GM18520 (cell line): Measurements from ENCODE around the gene ADCK1.
"Not testable (repeated sequence)": the region's sequence is repeated elsewhere in the genome, so short reads cannot be mapped to it uniquely, and the experiment has no call there.

ENCODE experiments used
- ATAC-seq: cut with Tn5 transposase; IDR thresholded peaks from one replicate; pipeline ENCODE4 v1.9.1; 2021; ENCODE audit not compliant: unreplicated experiment

Gene ADCK1

DNA sequence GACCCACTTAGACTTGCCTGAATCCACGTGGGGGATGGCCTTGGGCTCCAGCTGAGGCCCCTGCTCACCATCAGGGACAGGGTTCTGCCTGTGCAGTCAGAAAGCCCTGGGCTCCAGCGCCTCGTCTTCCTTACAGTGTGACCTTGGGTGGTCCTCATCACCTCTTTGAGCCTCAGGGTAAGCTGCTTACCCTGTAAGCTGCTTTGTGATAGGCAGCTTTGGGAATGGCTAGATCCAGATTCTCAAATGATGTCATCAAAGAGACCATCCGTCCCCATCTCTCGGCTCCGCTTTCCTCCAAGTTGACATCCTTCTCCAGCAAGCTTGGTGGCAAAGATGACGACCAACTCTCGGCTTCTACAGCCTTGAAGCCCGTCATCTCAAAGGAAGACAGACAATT lies 127.0 kb downstream of the ADCK1 start:
- ATAC-seq: no peak

DNA sequence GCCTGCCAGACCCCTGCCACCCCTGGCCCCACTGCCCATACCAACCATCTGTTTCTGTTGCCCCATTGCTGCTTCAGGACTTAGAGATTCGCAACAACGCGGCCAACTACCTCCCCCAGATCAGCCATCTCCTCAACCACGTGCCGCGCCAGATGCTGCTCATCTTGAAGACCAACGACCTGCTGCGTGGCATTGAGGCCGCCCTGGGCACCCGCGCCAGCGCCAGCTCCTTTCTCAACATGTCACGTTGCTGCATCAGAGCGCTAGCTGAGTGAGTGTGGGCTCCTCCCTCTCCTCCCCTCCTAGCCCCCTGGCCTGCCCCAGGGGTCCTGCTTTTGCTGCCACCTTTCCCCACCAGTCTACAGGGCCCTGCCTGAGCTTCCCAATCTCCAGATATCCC lies 131.5 kb downstream of the ADCK1 start:
- ATAC-seq: no peak

DNA sequence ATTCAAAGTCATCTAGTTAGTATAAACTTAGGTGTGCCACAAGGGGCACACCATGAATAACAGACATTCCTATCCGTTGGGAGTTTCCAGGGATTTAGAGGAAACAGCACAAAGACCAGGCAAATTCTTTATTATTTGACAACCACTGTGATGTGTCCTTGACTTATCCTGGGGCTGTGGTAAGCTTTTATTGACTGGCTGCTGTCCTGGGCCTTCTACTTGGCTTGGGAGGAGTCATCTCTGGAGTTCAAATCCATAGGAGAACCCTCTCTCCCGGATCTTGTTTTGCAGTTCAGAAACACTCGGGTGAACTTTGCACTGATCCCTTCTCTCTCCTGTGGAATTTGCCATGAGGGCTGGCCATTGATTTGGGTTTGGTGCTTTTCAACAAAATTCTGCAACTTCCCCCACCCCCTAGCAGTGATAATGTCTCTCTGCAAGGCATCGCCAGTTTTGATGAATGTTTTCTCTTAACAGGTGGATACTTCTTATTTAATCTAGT lies 136.3 kb downstream of the ADCK1 start:
- ATAC-seq: no peak

DNA sequence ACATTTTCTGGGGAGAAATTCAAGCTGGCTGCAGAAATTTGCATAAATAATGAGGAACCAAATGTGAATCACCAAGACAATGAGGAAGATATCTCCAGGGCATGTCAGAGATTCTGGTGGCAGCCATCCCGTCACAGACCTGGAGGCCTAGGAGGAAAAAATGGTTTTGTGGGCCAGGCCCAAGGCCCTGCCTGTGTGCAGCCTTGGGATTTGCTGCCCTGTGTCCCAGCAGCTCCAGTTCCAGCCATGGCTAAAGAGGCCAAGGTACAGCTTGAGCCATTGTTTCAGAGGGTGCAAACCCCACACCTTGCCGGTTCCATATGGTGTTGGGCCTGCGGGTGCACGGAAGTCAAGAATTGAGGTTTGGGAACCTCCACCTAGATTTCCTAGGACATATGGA lies 147.5 kb downstream of the ADCK1 start:
- no peak for ATAC-seq

DNA sequence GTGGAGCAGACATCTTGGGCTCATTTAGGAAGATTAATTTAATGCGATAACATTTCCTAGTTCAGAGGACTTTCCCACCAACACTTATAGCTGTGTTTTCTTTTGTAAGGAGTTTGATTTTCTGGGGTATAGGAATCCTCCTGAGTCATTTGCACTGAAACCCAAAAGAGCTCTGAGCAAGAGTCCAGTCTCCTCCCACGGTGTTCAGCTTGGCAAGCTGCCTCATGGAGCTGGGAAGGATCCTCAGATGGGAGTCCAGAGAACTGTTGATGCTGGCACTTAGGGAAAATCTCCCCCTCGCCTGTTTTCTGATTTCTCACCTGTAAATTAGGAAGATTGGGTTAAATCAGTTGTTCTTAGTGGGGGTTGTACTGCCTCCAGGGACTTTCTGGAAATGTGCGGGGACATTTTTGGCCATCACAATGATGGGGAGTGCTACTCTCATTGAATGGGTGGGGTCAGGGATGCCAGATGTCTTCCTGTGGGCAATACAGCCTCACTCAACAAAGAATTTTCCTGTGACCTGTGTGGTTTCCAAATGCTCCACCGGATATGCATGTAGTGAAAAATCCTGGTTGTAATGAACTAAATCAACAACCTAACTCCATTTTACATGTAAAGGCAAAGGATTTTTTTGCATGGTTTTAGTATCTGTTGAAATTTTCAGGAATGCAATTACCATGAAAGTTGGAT lies 150.6 kb downstream of the ADCK1 start:
- no peak for ATAC-seq

DNA sequence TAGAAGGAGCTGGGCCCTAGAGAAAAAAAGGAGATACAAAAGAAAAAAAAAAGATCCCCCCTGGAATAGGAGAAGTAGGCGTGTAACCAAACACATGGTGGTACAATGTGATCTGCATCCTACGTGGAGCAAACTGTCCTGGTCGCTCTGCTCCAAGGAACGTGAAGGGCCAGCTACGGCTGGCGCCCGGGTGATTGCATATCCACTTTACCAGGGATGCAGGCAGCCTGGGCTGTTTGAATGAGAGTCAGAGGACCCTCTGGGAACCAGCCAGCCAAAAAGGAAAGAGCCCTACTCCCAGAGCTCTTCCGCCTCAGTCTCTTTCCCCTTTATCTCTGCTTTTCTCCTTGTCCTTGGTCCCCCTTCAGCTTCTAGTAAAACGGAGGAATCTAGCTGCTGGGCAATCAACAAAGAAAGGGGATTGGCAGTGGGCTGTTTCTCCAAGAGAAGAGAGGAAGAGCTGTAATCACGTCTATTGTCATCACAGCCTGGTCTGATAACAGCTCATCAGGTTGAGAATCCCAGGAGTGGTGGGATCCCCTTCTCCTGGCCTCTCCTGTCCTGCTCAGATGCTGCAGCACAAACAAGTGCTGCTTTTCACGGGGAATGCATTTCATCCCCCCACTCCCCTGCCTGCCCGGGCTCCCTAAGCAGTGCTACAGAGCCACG lies 156.0 kb downstream of the ADCK1 start:
- ATAC-seq: no peak

DNA sequence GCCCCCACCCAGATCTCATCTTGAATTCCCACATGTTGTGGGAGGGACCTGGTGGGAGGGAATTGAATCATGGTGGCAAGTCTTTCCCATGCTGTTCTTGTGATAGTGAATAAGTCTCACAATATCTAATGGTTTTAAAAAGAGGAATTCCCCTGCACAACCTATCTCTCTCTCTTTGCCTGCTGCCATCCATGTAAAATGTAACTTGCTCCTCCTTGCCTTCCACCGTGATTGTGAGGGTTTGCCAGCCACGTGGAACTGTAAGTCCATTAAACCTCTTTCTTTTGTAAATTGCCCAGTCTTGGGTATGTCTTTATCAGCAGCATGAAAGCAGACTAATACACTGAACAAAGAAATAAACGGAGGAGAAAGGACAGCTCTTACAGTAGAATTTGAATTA lies 159.8 kb downstream of the ADCK1 start:
- not testable (repeated sequence) for ATAC-seq

DNA sequence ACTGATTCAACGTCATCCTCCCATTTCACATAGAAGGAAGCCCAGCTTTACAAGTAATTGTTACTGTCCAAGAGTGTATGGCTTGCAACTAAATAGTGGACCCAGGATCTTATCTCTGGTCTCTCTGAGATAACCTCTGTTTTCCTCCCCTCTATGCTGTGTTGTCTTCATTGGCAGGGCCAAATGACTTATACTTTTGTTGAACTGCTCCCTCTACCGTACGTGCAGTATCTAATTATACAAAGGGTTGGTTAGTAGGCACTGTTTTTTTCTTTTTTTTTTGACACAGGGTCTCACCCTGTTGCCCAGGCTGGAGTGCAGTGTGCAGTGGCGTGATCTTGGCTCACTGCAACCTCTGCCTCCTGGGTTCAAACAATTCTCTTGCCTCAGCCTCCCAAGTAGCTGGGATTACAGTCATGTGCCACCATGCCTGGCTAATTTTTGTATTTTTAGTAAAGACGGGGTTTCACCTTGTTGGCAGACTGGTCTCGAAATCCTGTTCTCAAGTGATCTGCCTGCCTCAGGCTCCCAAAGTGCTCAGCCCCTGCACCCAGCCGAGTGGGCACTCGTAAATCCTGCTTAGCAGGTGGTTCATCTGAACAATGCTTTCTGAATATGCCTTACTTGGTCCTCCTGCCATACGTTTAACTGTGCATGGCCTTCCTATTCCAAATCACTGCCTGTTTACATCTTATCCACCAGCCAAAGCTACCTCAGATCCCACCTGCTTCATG lies 162.1 kb downstream of the ADCK1 start:
- no peak for ATAC-seq

DNA sequence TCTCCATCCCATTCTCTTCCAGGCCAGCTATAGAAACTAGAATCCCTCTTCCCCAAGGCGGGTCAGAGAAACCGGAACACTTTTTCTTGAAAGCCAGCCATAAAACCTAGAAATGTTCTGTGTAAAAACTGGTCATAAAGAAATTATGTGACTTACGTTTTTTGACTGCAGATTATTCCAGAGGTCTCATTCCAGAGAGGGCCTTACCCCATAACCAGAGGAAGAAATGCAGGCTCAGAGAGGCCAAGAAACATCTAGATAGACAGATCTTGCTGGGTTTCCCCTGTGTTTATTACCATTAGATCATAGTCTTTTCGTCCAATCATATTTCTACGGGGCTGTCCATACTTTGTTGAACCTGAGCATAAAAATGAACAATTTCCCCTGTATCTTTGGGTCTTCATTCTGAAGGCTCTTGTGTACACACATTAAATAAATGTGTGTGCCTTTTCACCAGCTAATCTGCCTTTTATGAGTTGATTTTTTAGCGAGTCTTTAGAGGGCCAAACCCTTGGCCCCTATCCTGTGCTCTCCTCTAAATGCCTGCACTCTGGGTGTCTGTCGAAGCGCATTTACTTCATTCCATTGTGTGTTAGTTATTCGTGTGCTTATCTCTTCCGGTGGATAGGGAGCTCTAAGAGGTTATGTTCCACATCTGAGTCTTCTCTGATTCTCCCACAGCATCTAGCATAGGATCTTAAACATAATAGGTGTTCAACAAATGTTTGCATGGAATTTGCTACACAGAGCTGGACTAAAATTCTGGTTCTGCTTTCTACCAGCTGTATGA lies 163.0 kb downstream of the ADCK1 start:
- ATAC-seq: no peak

DNA sequence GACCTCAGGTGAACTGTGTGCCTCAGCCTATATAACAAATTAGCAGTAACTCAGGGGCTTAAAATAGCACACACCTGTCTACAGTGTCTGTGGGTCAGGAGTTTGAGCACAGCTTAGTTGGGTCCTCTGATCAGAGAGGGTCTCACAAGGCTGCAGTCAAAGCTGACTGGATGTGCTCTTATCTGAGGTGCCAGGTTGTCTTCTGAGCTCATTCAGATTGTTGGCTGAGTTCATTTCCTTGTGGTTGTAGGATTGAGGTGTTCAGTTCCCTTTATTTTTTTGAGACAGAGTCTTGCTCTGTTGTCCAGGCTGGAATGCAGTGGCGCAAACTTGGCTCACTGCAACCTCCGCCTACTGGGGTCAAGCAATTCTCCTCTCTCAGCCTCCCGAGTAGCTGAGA lies 164.7 kb downstream of the ADCK1 start:
- ATAC-seq: no peak

DNA sequence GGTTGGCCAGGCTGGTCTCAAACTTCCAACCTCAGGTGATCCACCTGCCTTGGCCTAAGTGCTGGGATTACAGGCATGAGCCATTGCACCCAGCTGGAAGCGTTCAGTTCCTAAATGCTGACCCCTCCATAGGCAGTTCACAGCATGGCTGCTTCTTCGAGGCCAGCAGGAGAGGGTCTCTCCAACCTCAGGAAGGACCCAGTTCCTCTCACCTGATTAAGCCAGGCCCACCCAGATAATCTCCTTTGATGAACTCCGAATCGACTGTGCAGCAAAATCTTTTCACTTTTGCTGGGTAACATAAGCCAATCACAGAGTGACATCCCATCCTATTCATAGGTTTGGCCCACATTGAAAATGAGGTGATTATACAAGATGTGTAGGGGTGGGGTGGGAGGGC lies 165.1 kb downstream of the ADCK1 start:
- no peak for ATAC-seq

DNA sequence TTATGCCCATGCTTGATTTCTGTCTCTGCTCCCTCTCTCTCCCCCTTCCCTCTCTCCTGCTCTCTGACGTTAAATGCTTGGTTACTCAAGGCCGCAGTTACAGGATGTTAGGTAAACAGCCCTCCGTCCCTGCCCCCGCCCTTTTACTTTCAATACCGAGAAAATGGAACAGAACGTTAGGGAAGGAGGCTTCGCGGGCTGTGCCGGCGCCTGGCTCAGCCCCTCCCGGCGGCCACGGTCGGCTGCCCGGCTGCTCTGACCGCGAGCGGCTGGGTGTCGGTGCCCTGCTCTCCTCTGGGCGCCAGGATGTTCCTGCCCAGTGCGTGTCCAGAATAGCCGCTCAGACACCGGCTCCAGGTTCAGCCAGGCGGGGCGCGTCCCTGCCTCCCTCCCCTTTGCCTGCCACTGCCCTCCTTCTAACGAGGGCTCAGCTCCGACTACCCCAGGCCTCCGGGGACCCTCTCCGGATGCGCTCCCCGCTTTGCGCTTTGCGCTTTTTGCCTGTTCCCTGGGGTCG lies 166.1 kb downstream of the ADCK1 start:
- no peak for ATAC-seq

DNA sequence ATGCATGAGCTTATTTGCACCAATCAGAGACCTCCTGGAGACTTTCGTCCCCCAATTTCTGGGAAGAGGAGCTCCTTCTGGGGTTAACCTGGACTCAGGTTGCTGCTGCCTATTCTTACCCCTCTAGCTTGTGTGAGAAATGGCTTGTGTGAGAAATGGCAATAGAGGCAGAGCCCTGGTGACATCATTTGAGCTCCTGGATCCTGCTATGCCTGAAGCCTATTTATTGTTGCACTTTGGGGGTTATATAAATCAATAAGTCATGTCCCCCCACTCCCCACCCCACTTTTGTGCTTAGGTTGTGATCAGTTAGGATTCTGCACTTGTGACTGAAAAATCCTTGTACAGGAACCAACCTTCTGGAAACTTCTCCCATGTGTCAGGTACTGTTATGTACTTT lies 167.2 kb downstream of the ADCK1 start:
- ATAC-seq: no peak

DNA sequence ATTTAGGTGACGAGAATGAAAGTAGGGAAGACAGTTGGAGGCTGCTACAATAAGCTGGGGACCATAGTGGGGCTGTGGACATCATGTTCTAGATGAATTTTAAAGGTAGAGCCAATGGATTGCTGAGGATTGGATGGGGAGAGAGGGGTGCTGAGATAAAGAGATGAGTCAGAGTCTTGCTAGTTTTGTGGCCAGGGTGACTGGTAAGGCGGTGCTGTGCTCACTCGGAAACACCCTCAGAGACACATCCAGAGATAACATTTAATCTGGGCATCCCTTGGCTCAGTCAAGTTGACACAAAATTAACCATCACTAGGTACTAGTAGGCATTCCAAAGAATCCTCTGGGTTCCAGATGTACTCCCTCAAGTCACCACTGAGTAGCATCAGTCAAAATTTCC lies 170.7 kb downstream of the ADCK1 start:
- ATAC-seq: no peak

DNA sequence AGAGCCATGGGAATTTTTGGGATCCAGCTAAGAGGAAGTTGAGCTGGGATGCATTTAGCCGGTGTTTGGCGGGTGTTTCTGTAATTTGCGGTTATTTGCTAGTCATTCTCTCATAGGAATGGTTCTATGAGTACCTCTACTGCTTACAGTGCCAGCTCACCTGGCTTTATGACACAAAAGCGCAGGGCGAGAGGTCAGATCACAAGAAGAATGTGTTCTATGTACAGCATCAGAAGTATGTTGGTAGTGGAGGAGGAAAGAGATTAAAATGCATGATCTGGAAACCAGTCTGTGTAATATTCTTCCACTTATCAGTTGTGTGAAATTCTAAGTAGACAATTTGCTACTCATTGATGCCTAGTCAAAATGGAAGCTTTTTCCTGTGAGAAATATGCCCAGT lies 173.3 kb downstream of the ADCK1 start:
- ATAC-seq: no peak

DNA sequence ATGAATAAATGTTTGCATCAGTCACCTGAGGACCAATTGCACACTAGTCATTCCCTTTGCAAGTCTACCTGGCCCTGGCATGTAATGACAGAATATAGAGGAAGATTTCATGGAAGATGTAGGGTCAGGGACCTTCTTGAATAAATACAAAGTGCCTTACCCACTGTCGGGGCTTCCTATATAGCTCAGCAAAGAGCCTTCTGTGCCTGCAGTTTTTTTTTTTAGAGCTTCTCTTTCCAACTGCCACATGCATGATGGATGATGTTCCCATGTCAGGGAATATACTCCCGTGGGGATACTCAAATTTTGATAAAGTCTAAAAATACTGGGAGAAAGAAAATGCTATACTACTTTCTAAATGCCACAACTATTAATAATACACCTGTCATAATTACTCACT lies 176.7 kb downstream of the ADCK1 start:
- ATAC-seq: no peak

DNA sequence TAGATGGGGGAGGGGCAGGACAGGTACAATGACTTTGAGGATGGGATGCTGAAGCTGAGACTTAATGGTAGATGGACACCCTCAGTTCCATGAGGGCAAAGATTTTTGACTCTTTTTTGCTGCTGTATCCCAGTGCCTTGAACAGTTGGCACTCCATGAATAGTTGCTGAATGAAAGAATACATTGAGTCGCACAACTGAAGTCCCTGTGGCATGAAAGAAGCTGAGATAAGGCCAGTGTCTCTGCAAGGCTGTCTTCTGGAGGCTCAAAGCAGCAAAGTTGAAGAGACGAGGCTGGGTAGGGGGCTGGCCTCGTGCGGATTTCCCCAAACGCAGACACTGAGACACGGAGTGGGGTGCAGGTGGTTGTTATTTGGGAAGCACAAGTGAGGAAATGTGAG lies 179.3 kb downstream of the ADCK1 start:
- no peak for ATAC-seq

DNA sequence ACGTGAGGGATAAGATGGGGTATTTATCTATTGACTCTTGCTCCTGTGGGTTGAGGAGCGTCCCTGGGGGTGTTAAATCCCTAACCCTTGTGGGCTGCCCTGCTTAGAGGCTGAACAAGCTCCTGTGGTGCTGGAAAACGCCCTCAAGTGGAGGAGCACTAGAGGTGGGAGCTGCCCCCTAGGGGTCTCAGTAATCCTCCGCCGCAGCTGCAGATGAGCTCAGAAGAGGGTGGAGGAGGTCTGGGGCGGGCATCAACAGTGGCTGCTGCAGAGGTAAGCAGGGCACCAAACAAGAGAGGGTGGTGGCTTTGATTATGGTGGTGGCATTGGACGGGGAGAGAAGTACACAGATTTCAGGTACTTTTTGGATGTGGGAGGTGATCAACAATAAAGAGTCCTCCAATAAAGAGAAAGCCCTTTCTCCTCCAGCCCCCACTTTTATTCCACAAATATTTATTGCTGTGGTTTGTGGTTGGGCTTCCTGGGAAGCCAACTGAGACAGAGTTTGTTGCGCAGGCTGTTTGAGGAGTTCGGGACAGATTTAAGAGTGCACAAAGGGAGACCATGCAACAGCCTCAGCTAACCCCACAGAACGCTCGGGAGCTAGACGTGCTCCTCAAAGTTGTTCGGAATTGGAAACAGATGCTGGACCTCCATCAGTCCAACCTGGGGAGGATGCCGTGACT lies 179.9 kb downstream of the ADCK1 start:
- no peak for ATAC-seq

DNA sequence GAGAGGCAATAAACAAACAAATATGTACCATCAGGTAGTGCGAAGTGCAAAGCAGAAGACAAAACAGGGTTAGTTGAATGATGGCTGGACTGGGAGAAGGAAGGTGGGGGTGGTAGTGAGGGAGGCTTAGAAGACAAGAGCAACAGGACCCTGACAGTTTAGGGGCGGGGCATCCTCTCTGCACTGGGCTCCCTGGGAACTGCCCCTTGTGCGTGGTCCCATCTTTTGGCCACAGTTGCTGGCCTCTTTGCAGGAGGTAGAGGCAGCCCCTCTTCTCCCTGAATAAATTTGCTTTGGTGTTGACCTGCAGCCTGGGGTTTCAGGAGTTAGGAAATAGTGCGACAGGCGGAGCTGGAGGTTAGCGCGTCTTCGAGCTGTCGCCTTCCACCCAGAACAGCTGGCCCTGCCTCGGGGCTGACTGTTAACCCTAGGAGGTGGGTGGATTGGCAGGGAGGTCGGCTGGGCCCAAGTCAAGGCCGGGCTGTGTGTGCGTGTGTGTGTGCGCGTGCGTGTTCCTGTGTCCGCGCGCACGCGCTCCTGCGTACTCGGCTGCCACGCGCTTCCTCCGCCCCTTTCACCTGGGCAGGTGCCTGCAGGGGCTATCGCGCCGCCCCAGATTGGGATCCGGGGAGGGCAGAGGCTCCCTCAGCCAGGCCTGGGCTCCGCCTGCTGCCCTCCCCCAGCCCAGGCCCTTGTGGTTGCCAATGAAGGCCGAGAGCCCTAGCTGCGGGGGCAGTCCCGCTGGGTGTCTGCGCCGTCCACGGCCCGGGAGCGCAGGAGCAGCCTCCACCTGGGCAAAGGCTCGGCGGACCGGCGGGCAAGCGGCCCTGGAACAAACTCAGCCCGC lies 180.8 kb downstream of the ADCK1 start:
- no peak for ATAC-seq
